ENCODE data around the gene VPS54.
"Not testable (repeated sequence)": the region's sequence is repeated elsewhere in the genome, so short reads cannot be mapped to it uniquely, and the experiment has no call there.

VPS54 gene

GRCh38 chr2:64021578-64021977, 2.4 kb upstream of the VPS54 start:
- DNase-seq, result no peak

- DNase-seq, result no peak
Measured at GRCh38 chr2:64019975-64020528, 824 bp upstream of the VPS54 start.

- DNase-seq, result peak; percentile 35
Measured at GRCh38 chr2:64018701-64019082, 536 bp downstream of the VPS54 start.

GRCh38 chr2:64017811-64018700, 1.2 kb downstream of the VPS54 start:
- DNase-seq, result no peak

DNA sequence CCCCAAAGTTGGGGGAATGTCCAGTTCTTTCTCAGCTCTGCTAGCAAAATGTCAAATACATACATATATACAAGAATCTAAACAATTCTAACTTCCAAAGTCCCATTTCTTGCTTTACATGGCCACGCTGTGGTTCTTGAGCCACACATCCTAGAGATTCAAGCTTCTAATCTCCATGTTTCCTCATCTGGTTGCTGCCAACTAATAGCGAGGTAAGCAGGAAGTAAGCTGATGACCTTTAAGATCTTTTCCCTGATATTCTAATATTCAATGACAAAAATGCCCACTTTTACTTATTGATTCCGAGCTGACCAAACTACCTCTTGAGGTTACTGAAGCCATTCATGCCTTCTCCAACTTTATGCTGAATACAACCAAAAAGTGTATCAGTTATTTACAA, 3.3 kb downstream of the VPS54 start:
- DNase-seq, result no peak

- no peak for DNase-seq
Measured at GRCh38 chr2:64015391-64015790, 3.8 kb downstream of the VPS54 start.

GRCh38 chr2:64014628-64015027, 4.6 kb downstream of the VPS54 start:
- no peak for DNase-seq

GRCh38 chr2:64013053-64013452, 6.2 kb downstream of the VPS54 start:
- DNase-seq, result no peak

GRCh38 chr2:64012115-64012514, 7.1 kb downstream of the VPS54 start:
- DNase-seq, result no peak

GRCh38 chr2:64008434-64009009, 10.7 kb downstream of the VPS54 start:
- no peak for DNase-seq

- DNase-seq, result no peak
Measured at GRCh38 chr2:64007924-64008323, 11.3 kb downstream of the VPS54 start.

GRCh38 chr2:64005707-64006356, 13.4 kb downstream of the VPS54 start:
- no peak for DNase-seq

- no peak for DNase-seq
Measured at GRCh38 chr2:64003239-64003638, 16.0 kb downstream of the VPS54 start.

- DNase-seq, result no peak
Measured at GRCh38 chr2:64001382-64002101, 17.7 kb downstream of the VPS54 start.

- DNase-seq, result no peak
Measured at GRCh38 chr2:64000630-64001381, 18.4 kb downstream of the VPS54 start.

- no peak for DNase-seq
Measured at GRCh38 chr2:63999049-63999448, 20.2 kb downstream of the VPS54 start.

GRCh38 chr2:63996582-63997198, 22.5 kb downstream of the VPS54 start:
- DNase-seq, result not testable (repeated sequence)

GRCh38 chr2:63994329-63995070, 24.7 kb downstream of the VPS54 start:
- not testable (repeated sequence) for DNase-seq

DNA sequence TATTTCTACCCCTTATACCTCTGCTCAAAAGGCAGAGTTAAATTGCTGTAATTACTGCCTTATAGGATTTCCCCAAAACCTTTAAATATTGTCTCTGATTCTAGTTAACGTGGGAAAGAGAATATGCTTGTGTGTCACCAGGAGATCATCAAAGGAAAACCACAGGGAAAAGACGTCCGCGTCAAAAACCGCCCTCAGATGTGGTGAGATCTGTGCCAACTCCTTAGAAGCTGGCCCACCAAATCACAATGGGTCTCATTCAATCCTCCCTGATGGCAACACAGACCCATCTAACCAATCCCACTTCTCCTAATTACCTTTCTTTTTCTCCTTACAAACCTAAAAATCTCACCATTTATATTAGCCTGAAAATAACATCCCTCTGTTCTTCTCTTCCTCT, 25.4 kb downstream of the VPS54 start:
- DNase-seq, result no peak

GRCh38 chr2:63993130-63993584, 26.1 kb downstream of the VPS54 start:
- DNase-seq, result not testable (repeated sequence)

Data from stimulated activated CD4-positive, alpha-beta T cell treated with anti-CD3 and anti-CD28 coated beads, Interleukin-1b, Interleukin-23, amount 100 ng/mL, for 48 hours (primary cell).